Right cardiac atrium (tissue), 5 donors: ENCODE measurements around the gene RHOT2. TPM values are rescaled to one million over a fixed set of nuclear protein-coding genes. Genes with fewer than 3 reads are reported as not detected.

Experiments used
- ATAC-seq, 2 donors: fragments of 200-7000 bp; cut with Tn5 transposase; one replicate each; pipeline versions ENCODE4 v1.8.0 to v1.9.1; 2020; ENCODE audit warnings: moderate library complexity in 2 of 2, mild to moderate bottlenecking in 1 of 2
- DNase-seq, 3 donors: peaks; one replicate each; pipeline ENCODE4 v3.0.0-alpha.2; 2020
- H3K27ac ChIP-seq: one replicate; pipeline ENCODE4 v1.5.1; 2013; ENCODE audit warnings: mild to moderate bottlenecking, low read length, control low read depth, moderate library complexity
- H3K27me3 ChIP-seq: one replicate; pipeline ENCODE4 v1.6.1; 2013; ENCODE audit not compliant: control insufficient read depth, insufficient read depth
- H3K4me1 ChIP-seq: one replicate; pipeline ENCODE4 v1.6.1; 2013; ENCODE audit warnings: low read length; ENCODE audit not compliant: control insufficient read depth, insufficient read depth
- H3K4me3 ChIP-seq: one replicate; pipeline ENCODE4 v1.5.1; 2013; ENCODE audit warnings: low read length, control low read depth
- H3K9me3 ChIP-seq: one replicate; pipeline ENCODE4 v1.6.1; 2013; ENCODE audit warnings: low read length; ENCODE audit not compliant: control insufficient read depth
- WGBS: extraction: QIAGEN DNeasy Blood & Tissue Kit; methylation state at CpG from one replicate; pipeline ENCODE4 v1.1.7; 2013; 5-methylcytosine and 5-hydroxymethylcytosine counted together
- intact Hi-C, 4 donors: fragments of 100-400 bp; cut with DNase I; formaldehyde crosslinking; loops; one replicate each; pipeline versions ENCODE4 v1.11.0 to v1.14.0; 2022 to 2023
- polyA plus RNA-seq: library from polyadenylated mRNA; stranded (reverse); fragments of 200-250 nt; gene quantifications from one replicate; pipeline ENCODE4 v1.2.3, GENCODE V29; 2013
- total RNA-seq, 4 donors: library from RNA; stranded (reverse); fragmentation: NEBNext Ultra II Directional; extraction: Animal tissue kit (Norgen Biotek cat#: 25700); gene quantifications; one replicate each; pipeline ENCODE4 v1.2.1, GENCODE V29; 2021
- donor health status: healthy with polysubstance abuse.
- donor health status: DM: no; HTN: yes; CAD: no.
- donor health status: DM: no; HTN: no; CAD: no.
- donor health status: DM: no; HTN: yes; CAD: no; lungs with severe emphysema.
- donor health status: DM: yes; HTN: yes; CAD: no.

RHOT2 gene
- total and polyA plus RNA-seq, 5 donors: 84.3 to 104 (median 92.1) TPM

GRCh38 chr16:679814-680624 is 12.1 kb downstream of the RHOT2 start, which contains the start of gene STUB1:
TSS of gene STUB1 (plus strand) at chr16:680410. CDS start at chr16:680526, 116 bp downstream.
- intact Hi-C loops: no loop called here
- peaks cover 7% of the 10 kb centered on the region for H3K4me1 ChIP-seq
- ATAC-seq (peak; percentile 69 to 71), DNase-seq (peak; percentile 89 to 96 (median 95))
- no peaks in the 10 kb centered on the region for H3K9me3 ChIP-seq
- no peaks in the 10 kb centered on the region for H3K27me3 ChIP-seq
- under 1% methylated on average over 91 of the region's 91 CpGs for whole genome bisulfite sequencing
- H3K4me3 ChIP-seq: peak within 1 kb of the TSS; percentile 77
- H3K27ac ChIP-seq: peak within 1 kb of the TSS; percentile 96

DNA sequence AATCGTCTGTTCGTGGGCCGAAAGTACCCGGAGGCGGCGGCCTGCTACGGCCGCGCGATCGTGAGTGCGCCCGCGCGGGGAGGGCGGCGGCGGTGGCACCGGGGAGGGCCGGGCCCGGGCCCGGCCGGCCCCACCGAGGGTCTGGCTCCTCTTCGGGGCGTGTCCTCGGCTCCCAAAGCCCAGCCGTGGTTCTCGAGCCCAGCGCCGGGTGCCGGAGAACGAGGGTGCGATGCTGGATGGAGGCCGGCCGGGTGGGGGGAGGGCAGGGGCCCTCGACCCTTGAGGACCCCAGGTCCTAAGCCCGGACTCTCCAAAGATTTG is 12.7 kb downstream of the RHOT2 start:
- no peak for ATAC-seq
- no peak for DNase-seq
- Histone ChIP-seq H3K4me3 (peak overlapping the region; percentile 77), H3K27ac (peak overlapping the region; percentile 96), H3K27me3 (no peaks in the 10 kb centered on the region), H3K4me1 (peaks cover 7% of the 10 kb centered on the region), H3K9me3 (no peaks in the 10 kb centered on the region)
- under 1% methylated on average over 38 of the region's 38 CpGs for WGBS
- intact Hi-C loops: no loop called here

DNA sequence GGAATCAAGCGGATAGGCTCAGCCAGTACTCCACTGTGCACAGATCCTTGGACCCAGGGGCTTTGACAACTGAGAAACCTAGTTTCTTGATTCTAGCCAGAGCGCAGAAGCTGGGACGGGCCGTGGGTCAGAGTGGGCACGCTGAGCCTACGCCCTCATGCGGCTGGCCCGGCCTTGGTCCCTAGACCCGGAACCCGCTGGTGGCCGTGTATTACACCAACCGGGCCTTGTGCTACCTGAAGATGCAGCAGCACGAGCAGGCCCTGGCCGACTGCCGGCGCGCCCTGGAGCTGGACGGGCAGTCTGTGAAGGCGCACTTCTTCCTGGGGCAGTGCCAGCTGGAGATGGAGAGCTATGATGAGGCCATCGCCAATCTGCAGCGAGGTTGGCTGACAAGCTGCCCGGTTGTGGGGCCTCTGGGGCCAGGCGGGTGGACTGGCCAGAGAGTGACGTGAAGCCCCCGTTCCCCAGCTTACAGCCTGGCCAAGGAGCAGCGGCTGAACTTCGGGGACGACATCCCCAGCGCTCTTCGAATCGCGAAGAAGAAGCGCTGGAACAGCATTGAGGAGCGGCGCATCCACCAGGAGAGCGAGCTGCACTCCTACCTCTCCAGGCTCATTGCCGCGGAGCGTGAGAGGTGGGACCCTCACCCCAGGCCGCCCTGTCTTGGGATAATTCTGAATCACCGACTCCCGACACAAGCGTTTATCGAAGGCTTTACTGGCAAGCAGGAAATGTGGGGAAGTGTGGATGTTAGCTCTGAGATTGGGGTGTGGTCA is 13.2 kb downstream of the RHOT2 start:
- WGBS: 45% methylated on average over 44 of the region's 44 CpGs
- ATAC-seq: no peak
- H3K4me1 ChIP-seq: peaks cover 7% of the 10 kb centered on the region
- H3K9me3 ChIP-seq: no peaks in the 10 kb centered on the region
- intact Hi-C loops: no loop called here
- peak; percentile 67 to 84 (median 83) for DNase-seq
- H3K4me3 ChIP-seq: peak overlapping the region; percentile 77
- no peak overlapping the region for H3K27ac ChIP-seq
- no peaks in the 10 kb centered on the region for H3K27me3 ChIP-seq

DNA sequence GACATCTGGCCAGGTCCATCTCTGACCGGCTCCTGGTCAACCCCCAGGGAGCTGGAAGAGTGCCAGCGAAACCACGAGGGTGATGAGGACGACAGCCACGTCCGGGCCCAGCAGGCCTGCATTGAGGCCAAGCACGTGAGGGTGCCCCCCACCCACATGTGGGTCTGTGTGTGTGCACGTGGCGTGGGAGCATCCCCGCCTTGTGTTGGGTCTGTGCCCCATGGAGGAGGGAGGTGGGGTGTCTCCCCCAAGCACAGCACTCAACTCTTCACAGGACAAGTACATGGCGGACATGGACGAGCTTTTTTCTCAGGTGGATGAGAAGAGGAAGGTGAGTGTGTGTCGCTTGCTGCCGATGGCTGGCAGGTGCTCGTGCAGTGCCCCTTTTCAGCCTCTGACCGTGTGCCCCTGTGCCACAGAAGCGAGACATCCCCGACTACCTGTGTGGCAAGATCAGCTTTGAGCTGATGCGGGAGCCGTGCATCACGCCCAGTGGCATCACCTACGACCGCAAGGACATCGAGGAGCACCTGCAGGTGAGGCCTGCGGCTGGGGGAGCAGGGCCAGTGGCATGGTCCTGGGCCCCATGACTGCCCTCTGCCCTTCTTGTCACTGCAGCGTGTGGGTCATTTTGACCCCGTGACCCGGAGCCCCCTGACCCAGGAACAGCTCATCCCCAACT is 14.0 kb downstream of the RHOT2 start:
- peaks cover 7% of the 10 kb centered on the region for H3K4me1 ChIP-seq
- WGBS: 73% methylated on average over 28 of the region's 28 CpGs
- H3K9me3 ChIP-seq: no peaks in the 10 kb centered on the region
- H3K27ac ChIP-seq: no peak overlapping the region
- no peaks in the 10 kb centered on the region for H3K27me3 ChIP-seq
- no peak for ATAC-seq
- intact Hi-C loops: no loop called here
- peak in 2 of 3 donors; percentile 78 to 80 for DNase-seq
- H3K4me3 ChIP-seq: no peak overlapping the region

- H3K27ac ChIP-seq: no peak overlapping the region
- intact Hi-C loops: no loop called here
- DNase-seq: peak in 1 of 3 donors; percentile 61
- H3K9me3 ChIP-seq: no peaks in the 10 kb centered on the region
- no peaks in the 10 kb centered on the region for H3K27me3 ChIP-seq
- no peak for ATAC-seq
- H3K4me1 ChIP-seq: peaks cover 7% of the 10 kb centered on the region
- H3K4me3 ChIP-seq: no peak overlapping the region
- WGBS: 84% methylated on average over 36 of the region's 36 CpGs
These were observed 14.8 kb downstream of the RHOT2 start for GRCh38 chr16:682493-683395.

- no peaks in the 10 kb centered on the region for H3K9me3 ChIP-seq
- 15% methylated on average over 57 of the region's 57 CpGs for WGBS
- H3K4me1 ChIP-seq: peaks cover 7% of the 10 kb centered on the region
- intact Hi-C loops: no loop called here
- peak in 1 of 3 donors; percentile 73 for DNase-seq
- peak overlapping the region; percentile 52 for H3K4me3 ChIP-seq
- H3K27ac ChIP-seq: no peak overlapping the region
- no peak for ATAC-seq
- H3K27me3 ChIP-seq: no peaks in the 10 kb centered on the region
These were observed 15.6 kb downstream of the RHOT2 start for GRCh38 chr16:683396-684070.

DNA sequence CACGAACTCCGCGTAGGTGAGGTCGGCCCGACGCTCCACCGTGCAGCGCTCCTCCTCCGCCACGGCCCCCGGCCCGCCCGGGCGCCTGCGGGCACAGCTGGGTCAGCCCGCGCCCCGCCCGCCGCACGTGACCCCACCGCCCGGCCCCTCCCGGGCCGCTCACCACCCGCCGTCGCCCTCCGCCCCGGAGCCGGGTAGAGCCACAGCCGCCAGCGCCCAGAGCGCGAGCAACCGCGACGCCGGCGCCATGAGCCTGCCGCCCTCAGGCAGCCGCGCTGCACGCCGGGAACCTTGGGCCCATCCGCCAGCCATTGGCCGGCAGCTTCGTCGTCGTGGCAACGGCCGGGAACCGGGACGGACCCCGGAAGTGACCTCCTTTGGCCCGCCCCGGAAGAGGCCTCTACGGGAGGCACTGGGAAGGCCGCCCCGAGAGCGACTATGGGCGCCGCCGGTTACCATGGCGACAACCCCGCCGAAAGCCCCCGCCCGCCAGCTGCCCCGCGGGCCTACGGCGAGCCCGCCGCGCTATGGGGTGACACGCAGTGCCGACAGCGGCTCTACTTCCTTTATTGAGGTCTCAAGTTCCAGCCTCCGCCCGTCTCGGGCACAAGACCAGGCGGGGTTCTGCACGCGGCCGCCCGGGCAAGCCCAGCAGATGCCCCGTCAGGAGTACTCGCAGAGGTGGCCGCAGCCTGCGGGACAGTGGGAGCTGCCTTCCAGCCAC is 16.3 kb downstream of the RHOT2 start, which contains the start of gene JMJD8:
Gene JMJD8, minus strand, starts transcription at position 264 of the 724 bp plus-strand sequence. Its CDS starts 15 bp downstream, at position 249.
- H3K27ac ChIP-seq: peak within 1 kb of the TSS; percentile 14
- no peaks in the 10 kb centered on the region for H3K9me3 ChIP-seq
- ATAC-seq (peak; percentile 75 to 76), DNase-seq (peak; percentile 99 to 100 (median 99))
- H3K4me3 ChIP-seq: peak within 1 kb of the TSS; percentile 52
- intact Hi-C loops: no loop called here
- WGBS: 4% methylated on average over 91 of the region's 91 CpGs
- peaks cover 8% of the 10 kb centered on the region for H3K4me1 ChIP-seq
- no peaks in the 10 kb centered on the region for H3K27me3 ChIP-seq

- peak in 2 of 3 donors; percentile 78 to 80 for DNase-seq
- intact Hi-C loops: no loop called here
These were observed 17.2 kb downstream of the RHOT2 start for GRCh38 chr16:684961-685696.

DNA sequence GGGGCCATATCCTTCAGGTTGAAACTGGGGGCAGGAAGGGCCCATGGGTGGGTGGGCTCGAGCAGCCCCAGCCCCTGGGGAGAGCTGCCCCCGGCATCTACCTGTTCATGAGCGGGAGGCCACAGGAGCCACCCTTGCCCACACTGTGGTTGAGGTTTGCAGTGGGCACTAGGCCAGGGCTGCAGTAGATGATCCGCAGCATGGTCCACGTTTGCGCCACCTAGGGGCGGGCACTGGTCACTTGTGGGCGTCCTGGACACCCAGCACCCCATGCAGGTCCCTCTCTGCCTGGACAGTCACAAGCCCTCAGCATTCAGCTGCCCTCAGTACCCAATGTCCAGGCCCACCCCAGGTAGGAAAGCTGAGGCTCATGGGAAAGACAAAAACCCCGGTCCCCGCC is 18.0 kb downstream of the RHOT2 start:
- Histone ChIP-seq H3K27me3 (no peaks in the 10 kb centered on the region), H3K9me3 (no peaks in the 10 kb centered on the region), H3K4me3 (no peak overlapping the region), H3K27ac (no peak overlapping the region), H3K4me1 (peaks cover 12% of the 10 kb centered on the region)
- ATAC-seq (no peak), DNase-seq (peak in 1 of 3 donors; percentile 78)
- intact Hi-C loops: no loop called here
- 68% methylated on average over 10 of the region's 10 CpGs for whole genome bisulfite sequencing

More at GRCh38 chr16:684961-685696, 17.2 kb downstream of the RHOT2 start:
- H3K27ac ChIP-seq: no peak overlapping the region
- H3K4me3 ChIP-seq: no peak overlapping the region
- H3K27me3 ChIP-seq: no peaks in the 10 kb centered on the region
- WGBS: 94% methylated on average over 61 of the region's 61 CpGs
- peaks cover 12% of the 10 kb centered on the region for H3K4me1 ChIP-seq
- no peaks in the 10 kb centered on the region for H3K9me3 ChIP-seq
- no peak for ATAC-seq
